ENCODE measurements around the gene EVA1B. TPM values are rescaled to one million over a fixed set of nuclear protein-coding genes. Genes with fewer than 3 reads are reported as not detected.

Gene EVA1B
- total and polyA plus RNA-seq, 2 donors (not counting 1 experiment from before 2014, with no cell fraction given) = 0.67 to 2.9 TPM

DNA sequence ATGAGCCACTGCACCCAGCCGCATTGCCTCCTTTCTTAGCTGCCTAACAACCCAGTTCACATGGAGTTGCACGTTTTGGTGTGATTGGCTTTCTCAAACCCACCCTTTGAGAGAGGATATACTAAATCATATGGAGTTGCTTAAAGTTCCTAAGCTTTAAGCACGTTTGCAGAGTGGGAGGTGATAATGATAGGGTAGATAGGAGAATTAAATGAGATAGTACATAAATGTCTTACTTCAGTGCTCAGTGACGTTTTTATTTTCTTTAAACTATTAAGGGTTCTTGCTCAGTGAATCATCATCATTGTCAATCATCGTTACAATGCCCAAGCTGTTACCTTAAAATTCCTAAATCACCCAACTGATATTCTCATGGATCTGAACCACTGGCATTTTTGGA lies 20.2 kb downstream of the EVA1B start:
- peaks cover 10 to 33% of the 10 kb centered on the region in 2 donors for H3K4me1 ChIP-seq (ENCODE audit: control insufficient read depth in 2 of 2, insufficient read depth in 2 of 2, low read length in 2 of 2)
- ATAC-seq (ENCODE audit: low read depth) = no peak
- H3K4me3 ChIP-seq (ENCODE audit: control extremely low read depth in 1 of 5, extremely low read depth in 1 of 5, insufficient read depth in 1 of 5, low read depth in 2 of 5, low read length in 4 of 5) = no peak overlapping the region
- CTCF ChIA-PET = interaction anchor here (0.9 to 1.5 kb wide), 2 partner anchors 12 to 18 kb away, joined by 3 read pairs; no protein-coding TSS in a partner anchor
- intact Hi-C loops (cut with micrococcal nuclease) = no loop called here
- H3K4me1 Mint-ChIP-seq = peaks cover 34% of the 10 kb centered on the region
- no peaks in the 10 kb centered on the region for H3K27me3 ChIP-seq (replicated peaks in 1 of 4; ENCODE audit: control extremely low read depth in 1 of 4, control insufficient read depth in 3 of 4, insufficient read depth in 4 of 4, low read length in 3 of 4)
- DNase-seq = no peak
- H2AFZ ChIP-seq (ENCODE audit: insufficient read depth, low read depth, low read length, poor library complexity, severe bottlenecking) = no peak overlapping the region
- no peaks in the 10 kb centered on the region for H3K9me3 Mint-ChIP-seq (ENCODE audit: insufficient read depth)
- WGBS (ENCODE audit: insufficient coverage) = no CpG with 5 or more reads among the region's 5 CpGs
- peaks cover 4 to 59% of the 10 kb centered on the region in 2 experiments for H3K36me3 ChIP-seq (replicated peaks in 1 of 2; ENCODE audit: control extremely low read depth in 1 of 2, control insufficient read depth in 1 of 2, extremely low read depth in 1 of 2, insufficient read depth in 2 of 2, low read length in 1 of 2)
- H3K27ac Mint-ChIP-seq = peak overlapping the region; percentile 63
- POLR2A ChIA-PET = no interaction called here
- no peaks in the 10 kb centered on the region for H3K27me3 Mint-ChIP-seq
- peak overlapping the region; percentile 29 for H3K4me3 Mint-ChIP-seq
- H3K9me3 ChIP-seq (ENCODE audit: control extremely low read depth in 1 of 3, control insufficient read depth in 2 of 3, insufficient read depth in 1 of 3, low read length in 2 of 3) = no peaks in the 10 kb centered on the region
- H3K79me2 ChIP-seq (ENCODE audit: control insufficient read depth, insufficient read depth, low read length) = no peaks in the 10 kb centered on the region
- no peak overlapping the region for H3K9ac ChIP-seq (ENCODE audit: low read length)
- H3K4me2 ChIP-seq (replicated peaks; ENCODE audit: low read depth, low read length, poor library complexity, severe bottlenecking) = no peak overlapping the region
- TF ChIP-seq EZH2 (IDR thresholded peaks at IDR 0.05; ENCODE audit: borderline replicate concordance, insufficient read depth, low read depth, low read length, poor library complexity, severe bottlenecking) = no peak
- TF ChIP-seq, protein P1, sequence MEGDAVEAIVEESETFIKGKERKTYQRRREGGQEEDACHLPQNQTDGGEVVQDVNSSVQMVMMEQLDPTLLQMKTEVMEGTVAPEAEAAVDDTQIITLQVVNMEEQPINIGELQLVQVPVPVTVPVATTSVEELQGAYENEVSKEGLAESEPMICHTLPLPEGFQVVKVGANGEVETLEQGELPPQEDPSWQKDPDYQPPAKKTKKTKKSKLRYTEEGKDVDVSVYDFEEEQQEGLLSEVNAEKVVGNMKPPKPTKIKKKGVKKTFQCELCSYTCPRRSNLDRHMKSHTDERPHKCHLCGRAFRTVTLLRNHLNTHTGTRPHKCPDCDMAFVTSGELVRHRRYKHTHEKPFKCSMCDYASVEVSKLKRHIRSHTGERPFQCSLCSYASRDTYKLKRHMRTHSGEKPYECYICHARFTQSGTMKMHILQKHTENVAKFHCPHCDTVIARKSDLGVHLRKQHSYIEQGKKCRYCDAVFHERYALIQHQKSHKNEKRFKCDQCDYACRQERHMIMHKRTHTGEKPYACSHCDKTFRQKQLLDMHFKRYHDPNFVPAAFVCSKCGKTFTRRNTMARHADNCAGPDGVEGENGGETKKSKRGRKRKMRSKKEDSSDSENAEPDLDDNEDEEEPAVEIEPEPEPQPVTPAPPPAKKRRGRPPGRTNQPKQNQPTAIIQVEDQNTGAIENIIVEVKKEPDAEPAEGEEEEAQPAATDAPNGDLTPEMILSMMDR (IDR thresholded peaks at IDR 0.05) = no peak
- peaks cover 20% of the 10 kb centered on the region for H4K20me1 ChIP-seq (ENCODE audit: control insufficient read depth, insufficient read depth, low read length, poor library complexity, severe bottlenecking)
- H3K27ac ChIP-seq (ENCODE audit: low read length in 2 of 2) = no peak overlapping the region

DNA sequence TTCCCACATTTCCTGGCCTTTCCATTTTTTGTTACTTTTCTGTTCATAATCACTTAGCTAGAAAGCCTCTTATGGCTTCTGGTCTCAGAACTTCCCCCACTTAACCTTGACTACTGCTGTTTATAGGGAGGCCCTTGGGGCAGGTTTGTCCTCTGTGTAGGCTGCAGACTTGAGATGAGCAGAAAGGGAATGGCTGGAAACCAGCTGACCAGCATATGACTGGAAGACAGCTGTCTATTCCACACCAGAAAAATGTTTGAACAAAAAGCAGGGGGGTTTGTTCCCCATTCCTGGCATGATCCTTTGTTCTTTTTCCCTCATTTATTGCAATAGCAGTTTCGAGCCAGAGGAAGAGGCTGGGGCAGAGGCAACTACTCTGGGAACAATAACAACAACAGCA lies 22.2 kb downstream of the EVA1B start:
- no peak overlapping the region for H3K9ac ChIP-seq (ENCODE audit: low read length)
- H3K9me3 ChIP-seq (ENCODE audit: control extremely low read depth in 1 of 3, control insufficient read depth in 2 of 3, insufficient read depth in 1 of 3, low read length in 2 of 3) = no peaks in the 10 kb centered on the region
- Mint-ChIP-seq H3K9me3 (ENCODE audit: insufficient read depth) (no peaks in the 10 kb centered on the region), H3K27ac (no peak overlapping the region), H3K4me3 (no peak overlapping the region), H3K27me3 (no peaks in the 10 kb centered on the region), H3K4me1 (peaks cover 26% of the 10 kb centered on the region)
- no CpG with 5 or more reads among the region's 1 CpG for WGBS (ENCODE audit: insufficient coverage)
- H3K4me2 ChIP-seq (replicated peaks; ENCODE audit: low read depth, low read length, poor library complexity, severe bottlenecking) = no peak overlapping the region
- no peaks in the 10 kb centered on the region for H3K79me2 ChIP-seq (ENCODE audit: control insufficient read depth, insufficient read depth, low read length)
- DNase-seq = no peak
- POLR2A ChIA-PET = no interaction called here
- H4K20me1 ChIP-seq (ENCODE audit: control insufficient read depth, insufficient read depth, low read length, poor library complexity, severe bottlenecking) = peaks cover 29% of the 10 kb centered on the region
- CTCF ChIA-PET = interaction anchor here (1.1 to 2.3 kb wide), 2 partner anchors 9 to 151 kb away, joined by 3 to 10 read pairs; partner anchors contain the start of gene TRAPPC3
- peaks cover 4 to 77% of the 10 kb centered on the region in 2 experiments for H3K36me3 ChIP-seq (replicated peaks in 1 of 2; ENCODE audit: control extremely low read depth in 1 of 2, control insufficient read depth in 1 of 2, extremely low read depth in 1 of 2, insufficient read depth in 2 of 2, low read length in 1 of 2)
- intact Hi-C loops (cut with micrococcal nuclease) = no loop called here
- no peak overlapping the region for H3K27ac ChIP-seq (ENCODE audit: low read length in 2 of 2)
- H3K4me3 ChIP-seq (ENCODE audit: control extremely low read depth in 1 of 5, extremely low read depth in 1 of 5, insufficient read depth in 1 of 5, low read depth in 2 of 5, low read length in 4 of 5) = no peak overlapping the region
- ATAC-seq (ENCODE audit: low read depth) = no peak
- TF ChIP-seq EZH2 (IDR thresholded peaks at IDR 0.05; ENCODE audit: borderline replicate concordance, insufficient read depth, low read depth, low read length, poor library complexity, severe bottlenecking) = no peak
- TF ChIP-seq, protein P1 (IDR thresholded peaks at IDR 0.05) = no peak
- no peak overlapping the region for H2AFZ ChIP-seq (ENCODE audit: insufficient read depth, low read depth, low read length, poor library complexity, severe bottlenecking)
- H3K4me1 ChIP-seq (ENCODE audit: control insufficient read depth in 2 of 2, insufficient read depth in 2 of 2, low read length in 2 of 2) = peaks cover 3 to 22% of the 10 kb centered on the region in 2 donors
- no peaks in the 10 kb centered on the region for H3K27me3 ChIP-seq (replicated peaks in 1 of 4; ENCODE audit: control extremely low read depth in 1 of 4, control insufficient read depth in 3 of 4, insufficient read depth in 4 of 4, low read length in 3 of 4)

All from B cell (primary cell).